SK-N-SH treated with all-trans-retinoic acid at 6 μM for 48 hours (cell line): ENCODE data around the gene CENPQ.
"Not testable (repeated sequence)": the region's sequence is repeated elsewhere in the genome, so short reads cannot be mapped to it uniquely, and the experiment has no call there.

Source experiments
- ATAC-seq: fragments of 200-7000 bp; cut with Tn5 transposase; 3 replicates; pipeline ENCODE4 v1.9.1; 2020; ENCODE audit warnings: mild to moderate bottlenecking, moderate library complexity
- BACH2 ChIP-seq: fragments of 250-450 bp; sonication (Bioruptor Pico); IDR thresholded peaks from 2 replicates; pipeline ENCODE4 v1.9.0; 2021; ENCODE audit warnings: mild to moderate bottlenecking, borderline replicate concordance
- CSDC2 ChIP-seq: fragments of 250-450 bp; sonication (Bioruptor Pico); IDR thresholded peaks from 2 replicates; pipeline ENCODE4 v1.5.0; 2020; ENCODE audit warnings: mild to moderate bottlenecking, moderate library complexity
- CSRNP3 ChIP-seq: fragments of 250-450 bp; sonication (Bioruptor Pico); IDR thresholded peaks from 2 replicates; pipeline ENCODE4 v1.5.1; 2021; ENCODE audit warnings: mild to moderate bottlenecking, moderate library complexity
- ESRRG ChIP-seq: fragments of 250-450 bp; sonication (Bioruptor Pico); IDR thresholded peaks from 2 replicates; pipeline ENCODE4 v1.6.1; 2021; ENCODE audit warnings: mild to moderate bottlenecking
- OSR1 ChIP-seq: fragments of 250-450 bp; sonication (Bioruptor Pico); IDR thresholded peaks from 2 replicates; pipeline ENCODE4 v1.8.0; 2022; ENCODE audit warnings: moderate library complexity, mild to moderate bottlenecking, inconsistent platforms
- PPARA ChIP-seq: fragments of 250-450 bp; sonication (Bioruptor Pico); IDR thresholded peaks from 2 replicates; pipeline ENCODE4 v1.5.0; 2020; ENCODE audit warnings: mild to moderate bottlenecking, borderline replicate concordance
- TCF4 ChIP-seq: fragments of 250-450 bp; sonication (Bioruptor Pico); IDR thresholded peaks from 2 replicates; pipeline ENCODE4 v1.8.0; 2021; ENCODE audit warnings: mild to moderate bottlenecking, moderate library complexity, borderline replicate concordance
- TOX ChIP-seq: fragments of 250-450 bp; sonication (Bioruptor Pico); IDR thresholded peaks from 2 replicates; pipeline ENCODE4 v1.8.0; 2021; ENCODE audit warnings: mild to moderate bottlenecking, moderate library complexity, borderline replicate concordance
- ZFP3 ChIP-seq: fragments of 250-450 bp; sonication (Bioruptor Pico); IDR thresholded peaks from 2 replicates; pipeline ENCODE4 v1.5.0; 2020; ENCODE audit warnings: mild to moderate bottlenecking, moderate library complexity
- ZFP30 ChIP-seq: fragments of 450-650 bp; formaldehyde crosslinking; IDR thresholded peaks from 2 replicates; pipeline ENCODE4 v1.5.0; 2022; ENCODE audit warnings: mild to moderate bottlenecking, moderate library complexity
- ZNF70 ChIP-seq: fragments of 450-650 bp; formaldehyde crosslinking; IDR thresholded peaks from 2 replicates; pipeline ENCODE4 v1.5.0; 2020; ENCODE audit warnings: mild to moderate bottlenecking, moderate library complexity
- ZNF8 ChIP-seq: fragments of 450-650 bp; formaldehyde crosslinking; IDR thresholded peaks from 2 replicates; pipeline ENCODE4 v1.5.0; 2020; ENCODE audit warnings: mild to moderate bottlenecking, moderate library complexity
- TF ChIP-seq, protein P1 (sequence below): fragments of 250-450 bp; sonication (Bioruptor Pico); IDR thresholded peaks from 2 replicates; pipeline ENCODE4 v1.8.0; 2021; ENCODE audit warnings: low read depth, mild to moderate bottlenecking, moderate library complexity, borderline replicate concordance
- TF ChIP-seq, protein P2 (sequence below): fragments of 250-450 bp; sonication (Bioruptor Pico); IDR thresholded peaks from 2 replicates; pipeline ENCODE4 v1.5.1; 2020; ENCODE audit warnings: low read depth, mild to moderate bottlenecking, moderate library complexity
- TF ChIP-seq, protein P3 (sequence below): fragments of 250-450 bp; sonication (Bioruptor Pico); IDR thresholded peaks from 2 replicates; pipeline ENCODE4 v1.5.0; 2020; ENCODE audit warnings: mild to moderate bottlenecking, moderate library complexity

Gene CENPQ

GRCh38 chr6:49479308-49479970 is 16.3 kb downstream of the CENPQ start:
- no peak for ATAC-seq
- TF ChIP-seq CSRNP3 (CRISPR knock-in tag) (no peak), BACH2 (CRISPR knock-in tag) (no peak), ZFP30 (no peak), TCF4 (CRISPR knock-in tag) (no peak), ZNF70 (no peak), ZFP3 (CRISPR knock-in tag) (no peak), TOX (CRISPR knock-in tag) (no peak)
- TF ChIP-seq, protein P1, sequence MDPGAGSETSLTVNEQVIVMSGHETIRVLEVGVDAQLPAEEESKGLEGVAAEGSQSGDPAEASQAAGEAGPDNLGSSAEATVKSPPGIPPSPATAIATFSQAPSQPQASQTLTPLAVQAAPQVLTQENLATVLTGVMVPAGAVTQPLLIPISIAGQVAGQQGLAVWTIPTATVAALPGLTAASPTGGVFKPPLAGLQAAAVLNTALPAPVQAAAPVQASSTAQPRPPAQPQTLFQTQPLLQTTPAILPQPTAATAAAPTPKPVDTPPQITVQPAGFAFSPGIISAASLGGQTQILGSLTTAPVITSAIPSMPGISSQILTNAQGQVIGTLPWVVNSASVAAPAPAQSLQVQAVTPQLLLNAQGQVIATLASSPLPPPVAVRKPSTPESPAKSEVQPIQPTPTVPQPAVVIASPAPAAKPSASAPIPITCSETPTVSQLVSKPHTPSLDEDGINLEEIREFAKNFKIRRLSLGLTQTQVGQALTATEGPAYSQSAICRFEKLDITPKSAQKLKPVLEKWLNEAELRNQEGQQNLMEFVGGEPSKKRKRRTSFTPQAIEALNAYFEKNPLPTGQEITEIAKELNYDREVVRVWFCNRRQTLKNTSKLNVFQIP (CRISPR knock-in tag): no peak
- TF ChIP-seq, protein P2, sequence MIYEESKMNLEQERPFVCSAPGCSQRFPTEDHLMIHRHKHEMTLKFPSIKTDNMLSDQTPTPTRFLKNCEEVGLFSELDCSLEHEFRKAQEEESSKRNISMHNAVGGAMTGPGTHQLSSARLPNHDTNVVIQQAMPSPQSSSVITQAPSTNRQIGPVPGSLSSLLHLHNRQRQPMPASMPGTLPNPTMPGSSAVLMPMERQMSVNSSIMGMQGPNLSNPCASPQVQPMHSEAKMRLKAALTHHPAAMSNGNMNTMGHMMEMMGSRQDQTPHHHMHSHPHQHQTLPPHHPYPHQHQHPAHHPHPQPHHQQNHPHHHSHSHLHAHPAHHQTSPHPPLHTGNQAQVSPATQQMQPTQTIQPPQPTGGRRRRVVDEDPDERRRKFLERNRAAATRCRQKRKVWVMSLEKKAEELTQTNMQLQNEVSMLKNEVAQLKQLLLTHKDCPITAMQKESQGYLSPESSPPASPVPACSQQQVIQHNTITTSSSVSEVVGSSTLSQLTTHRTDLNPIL (CRISPR knock-in tag): no peak
- TF ChIP-seq, protein P3, sequence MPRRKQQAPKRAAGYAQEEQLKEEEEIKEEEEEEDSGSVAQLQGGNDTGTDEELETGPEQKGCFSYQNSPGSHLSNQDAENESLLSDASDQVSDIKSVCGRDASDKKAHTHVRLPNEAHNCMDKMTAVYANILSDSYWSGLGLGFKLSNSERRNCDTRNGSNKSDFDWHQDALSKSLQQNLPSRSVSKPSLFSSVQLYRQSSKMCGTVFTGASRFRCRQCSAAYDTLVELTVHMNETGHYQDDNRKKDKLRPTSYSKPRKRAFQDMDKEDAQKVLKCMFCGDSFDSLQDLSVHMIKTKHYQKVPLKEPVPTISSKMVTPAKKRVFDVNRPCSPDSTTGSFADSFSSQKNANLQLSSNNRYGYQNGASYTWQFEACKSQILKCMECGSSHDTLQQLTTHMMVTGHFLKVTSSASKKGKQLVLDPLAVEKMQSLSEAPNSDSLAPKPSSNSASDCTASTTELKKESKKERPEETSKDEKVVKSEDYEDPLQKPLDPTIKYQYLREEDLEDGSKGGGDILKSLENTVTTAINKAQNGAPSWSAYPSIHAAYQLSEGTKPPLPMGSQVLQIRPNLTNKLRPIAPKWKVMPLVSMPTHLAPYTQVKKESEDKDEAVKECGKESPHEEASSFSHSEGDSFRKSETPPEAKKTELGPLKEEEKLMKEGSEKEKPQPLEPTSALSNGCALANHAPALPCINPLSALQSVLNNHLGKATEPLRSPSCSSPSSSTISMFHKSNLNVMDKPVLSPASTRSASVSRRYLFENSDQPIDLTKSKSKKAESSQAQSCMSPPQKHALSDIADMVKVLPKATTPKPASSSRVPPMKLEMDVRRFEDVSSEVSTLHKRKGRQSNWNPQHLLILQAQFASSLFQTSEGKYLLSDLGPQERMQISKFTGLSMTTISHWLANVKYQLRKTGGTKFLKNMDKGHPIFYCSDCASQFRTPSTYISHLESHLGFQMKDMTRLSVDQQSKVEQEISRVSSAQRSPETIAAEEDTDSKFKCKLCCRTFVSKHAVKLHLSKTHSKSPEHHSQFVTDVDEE (CRISPR knock-in tag): no peak

DNA sequence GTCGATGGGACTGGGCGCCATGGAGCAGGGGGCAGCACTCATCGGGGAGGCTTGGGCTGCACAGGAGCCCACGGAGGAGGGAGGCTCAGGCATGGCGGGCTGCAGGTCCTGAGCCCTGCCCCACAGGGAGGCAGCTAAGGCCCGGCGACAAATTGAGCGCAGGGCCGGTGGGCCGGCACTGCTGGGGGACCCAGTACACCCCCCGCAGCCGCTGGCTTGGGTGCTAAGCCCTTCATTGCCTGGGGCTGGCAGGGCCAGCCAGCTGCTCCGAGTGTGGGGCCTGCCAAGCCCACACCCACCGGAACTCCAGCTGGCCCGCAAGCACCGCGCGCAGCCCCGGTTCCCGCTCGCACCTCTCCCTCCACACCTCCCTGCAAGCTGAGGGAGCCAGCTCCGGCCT is 18.7 kb downstream of the CENPQ start:
- ATAC-seq: not testable (repeated sequence)

- ATAC-seq: not testable (repeated sequence)
Measured at GRCh38 chr6:49483380-49483779, 20.2 kb downstream of the CENPQ start.

- TF ChIP-seq CSDC2 (CRISPR knock-in tag): no peak
- no peak for TF ChIP-seq TOX (CRISPR knock-in tag)
- no peak for TF ChIP-seq OSR1 (CRISPR knock-in tag)
- no peak for TF ChIP-seq ESRRG
- TF ChIP-seq, protein P1 (CRISPR knock-in tag): no peak
- TF ChIP-seq, protein P2 (CRISPR knock-in tag): no peak
- no peak for TF ChIP-seq PPARA (CRISPR knock-in tag)
- ATAC-seq: no peak
Measured at GRCh38 chr6:49490633-49491032, 27.5 kb downstream of the CENPQ start.

DNA sequence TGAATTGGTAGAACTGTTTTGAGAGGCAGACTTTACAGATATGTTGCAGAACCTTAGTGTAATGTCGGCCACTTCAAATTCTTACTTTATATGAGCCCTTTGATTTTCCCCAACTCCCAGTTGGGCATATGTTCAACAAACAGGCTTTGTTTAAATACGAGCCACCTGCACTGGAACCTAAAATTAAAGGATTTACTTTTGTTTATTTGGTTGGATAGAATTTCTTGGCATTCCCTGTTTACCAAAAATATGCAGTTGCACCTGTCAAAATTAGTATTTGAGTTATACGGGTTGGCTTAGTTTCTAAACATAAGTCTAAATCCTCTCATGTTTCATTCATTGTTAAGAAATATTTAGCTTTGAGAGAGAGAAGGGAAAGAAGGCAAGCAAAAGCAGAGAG is 34.1 kb downstream of the CENPQ start:
- no peak for ATAC-seq
- TF ChIP-seq, protein P1 (CRISPR knock-in tag): no peak
- TF ChIP-seq ZNF8 (CRISPR knock-in tag) (no peak), CSDC2 (CRISPR knock-in tag) (no peak)
